ENCODE results near the gene DHH.
A peak's percentile ranks its signal among the peaks of the same experiment; 100 is the strongest.

DHH gene

DNA sequence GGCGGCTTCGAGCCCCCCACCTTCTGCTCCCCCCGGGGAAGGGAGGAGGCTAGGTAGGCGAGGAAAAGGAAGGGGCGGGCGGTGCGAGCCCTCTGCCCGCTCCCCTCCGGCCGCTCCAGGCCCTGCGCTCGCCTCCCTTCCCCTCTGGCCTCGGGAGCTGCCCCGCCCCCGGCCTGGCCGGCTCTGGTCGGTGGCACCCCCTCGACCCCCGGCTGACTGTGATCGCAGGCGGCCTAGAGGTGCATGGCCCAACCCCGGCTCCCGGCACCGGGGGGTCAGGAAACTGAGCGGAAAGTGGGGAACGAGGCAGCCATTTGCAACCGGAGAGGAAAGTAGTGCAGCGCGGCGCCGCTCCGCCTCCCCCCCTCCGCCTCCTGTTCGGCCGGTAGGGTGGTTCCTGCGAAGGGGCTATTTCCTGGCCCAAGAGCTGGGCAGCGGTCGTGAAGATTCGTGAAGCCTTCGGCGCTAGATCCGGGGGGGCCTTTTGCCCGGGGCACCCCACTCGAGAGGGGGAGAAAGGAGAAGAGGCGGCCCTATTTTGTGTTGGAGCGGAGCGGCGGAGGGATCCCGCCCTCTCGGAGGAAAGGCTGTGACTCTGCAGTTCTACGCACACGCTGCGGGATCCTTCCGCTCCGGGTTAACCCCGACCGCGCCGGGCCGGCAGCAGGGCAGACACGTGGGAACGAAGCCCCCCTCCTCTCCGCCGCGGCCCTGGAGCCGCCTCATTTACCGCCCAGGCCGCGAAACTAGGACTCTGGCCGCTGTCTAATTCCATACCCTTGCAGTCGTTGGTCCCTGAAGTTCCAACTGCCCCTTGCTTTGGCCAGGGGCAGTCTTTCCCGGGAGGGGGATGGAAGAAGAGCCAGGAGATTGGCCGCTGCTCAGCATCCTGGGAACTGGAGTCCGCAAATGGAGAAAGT lies 34.1 kb downstream of the DHH start, which contains the start of gene KMT2D:
Gene KMT2D, minus strand, starts transcription at position 558 of the 920 bp plus-strand sequence. CDS start 5,470 bp downstream, outside the sequence.
- H3K4me3 ChIP-seq (ENCODE audit: low read depth, low read length) = peak within 1 kb of the TSS; percentile 72
- TF ChIP-seq, protein P1, sequence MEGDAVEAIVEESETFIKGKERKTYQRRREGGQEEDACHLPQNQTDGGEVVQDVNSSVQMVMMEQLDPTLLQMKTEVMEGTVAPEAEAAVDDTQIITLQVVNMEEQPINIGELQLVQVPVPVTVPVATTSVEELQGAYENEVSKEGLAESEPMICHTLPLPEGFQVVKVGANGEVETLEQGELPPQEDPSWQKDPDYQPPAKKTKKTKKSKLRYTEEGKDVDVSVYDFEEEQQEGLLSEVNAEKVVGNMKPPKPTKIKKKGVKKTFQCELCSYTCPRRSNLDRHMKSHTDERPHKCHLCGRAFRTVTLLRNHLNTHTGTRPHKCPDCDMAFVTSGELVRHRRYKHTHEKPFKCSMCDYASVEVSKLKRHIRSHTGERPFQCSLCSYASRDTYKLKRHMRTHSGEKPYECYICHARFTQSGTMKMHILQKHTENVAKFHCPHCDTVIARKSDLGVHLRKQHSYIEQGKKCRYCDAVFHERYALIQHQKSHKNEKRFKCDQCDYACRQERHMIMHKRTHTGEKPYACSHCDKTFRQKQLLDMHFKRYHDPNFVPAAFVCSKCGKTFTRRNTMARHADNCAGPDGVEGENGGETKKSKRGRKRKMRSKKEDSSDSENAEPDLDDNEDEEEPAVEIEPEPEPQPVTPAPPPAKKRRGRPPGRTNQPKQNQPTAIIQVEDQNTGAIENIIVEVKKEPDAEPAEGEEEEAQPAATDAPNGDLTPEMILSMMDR (IDR thresholded peaks at IDR 0.05; ENCODE audit: insufficient read depth, low read depth, low read length, missing control alignments) = peak; percentile 8
- peak; percentile 98 for DNase-seq (ENCODE audit: low read depth)

DNA sequence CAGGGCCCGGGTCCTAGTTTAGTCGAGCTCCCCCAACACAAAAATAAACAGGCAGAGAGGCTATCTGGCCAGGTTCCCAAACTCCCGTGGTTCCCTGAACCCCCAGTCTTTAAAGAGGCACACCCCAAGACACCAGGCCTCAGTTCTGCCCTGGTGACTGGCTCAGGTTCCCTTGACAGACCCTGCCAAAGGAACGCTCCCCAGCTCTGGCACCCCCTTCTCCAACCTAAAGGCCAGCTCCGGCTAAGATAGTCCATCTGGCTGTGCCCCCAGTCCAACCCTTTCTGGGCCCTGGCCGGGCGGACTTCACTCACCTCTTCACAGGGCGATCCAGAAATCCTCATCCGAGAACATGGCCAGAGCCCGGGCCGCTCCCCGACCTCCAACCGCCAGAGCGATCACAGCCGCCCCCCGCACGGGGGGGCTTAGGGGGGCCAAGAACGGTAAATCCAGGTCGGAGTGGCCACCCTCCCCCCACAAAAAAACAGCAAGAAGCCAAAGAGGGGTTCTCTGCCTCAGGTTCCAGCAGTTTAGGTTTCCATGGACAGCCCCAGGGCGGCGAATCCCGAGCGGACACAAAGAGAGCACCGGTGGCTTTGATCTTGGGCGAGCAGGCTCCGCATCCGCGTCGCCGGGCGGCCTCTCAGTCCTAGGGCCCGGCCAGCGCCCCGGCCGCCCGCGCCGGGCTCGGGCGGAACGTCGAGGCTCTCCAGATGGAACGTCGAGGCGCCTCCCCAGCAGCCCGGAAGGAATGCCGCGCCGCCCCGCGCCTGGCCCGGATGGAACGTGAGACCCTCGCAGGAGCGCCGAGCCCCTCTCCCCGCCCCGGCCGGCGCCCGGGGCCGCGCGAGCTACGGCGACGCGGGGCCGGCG lies 35.1 kb downstream of the DHH start:
- peak overlapping the region; percentile 72 for H3K4me3 ChIP-seq (ENCODE audit: low read depth, low read length)
- TF ChIP-seq, protein P1 (IDR thresholded peaks at IDR 0.05; ENCODE audit: insufficient read depth, low read depth, low read length, missing control alignments) = no peak
- peak; percentile 40 for DNase-seq (ENCODE audit: low read depth)

DNA sequence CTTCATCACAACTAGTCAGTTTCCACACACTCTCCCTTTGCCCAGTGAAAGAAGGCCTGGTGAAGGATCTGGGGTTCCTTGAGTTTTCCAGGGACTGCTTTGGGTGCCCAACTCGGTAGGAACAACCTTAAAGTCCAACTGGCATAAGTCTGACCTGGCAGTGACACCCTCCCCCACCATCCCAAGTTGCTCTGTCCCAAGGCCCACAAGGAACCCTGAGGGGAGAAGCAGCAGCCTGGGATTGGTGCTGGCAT lies 35.6 kb downstream of the DHH start:
- no peak for DNase-seq (ENCODE audit: low read depth)
- TF ChIP-seq, protein P1 (IDR thresholded peaks at IDR 0.05; ENCODE audit: insufficient read depth, low read depth, low read length, missing control alignments) = no peak
- H3K4me3 ChIP-seq (ENCODE audit: low read depth, low read length) = peak overlapping the region; percentile 72

DNA sequence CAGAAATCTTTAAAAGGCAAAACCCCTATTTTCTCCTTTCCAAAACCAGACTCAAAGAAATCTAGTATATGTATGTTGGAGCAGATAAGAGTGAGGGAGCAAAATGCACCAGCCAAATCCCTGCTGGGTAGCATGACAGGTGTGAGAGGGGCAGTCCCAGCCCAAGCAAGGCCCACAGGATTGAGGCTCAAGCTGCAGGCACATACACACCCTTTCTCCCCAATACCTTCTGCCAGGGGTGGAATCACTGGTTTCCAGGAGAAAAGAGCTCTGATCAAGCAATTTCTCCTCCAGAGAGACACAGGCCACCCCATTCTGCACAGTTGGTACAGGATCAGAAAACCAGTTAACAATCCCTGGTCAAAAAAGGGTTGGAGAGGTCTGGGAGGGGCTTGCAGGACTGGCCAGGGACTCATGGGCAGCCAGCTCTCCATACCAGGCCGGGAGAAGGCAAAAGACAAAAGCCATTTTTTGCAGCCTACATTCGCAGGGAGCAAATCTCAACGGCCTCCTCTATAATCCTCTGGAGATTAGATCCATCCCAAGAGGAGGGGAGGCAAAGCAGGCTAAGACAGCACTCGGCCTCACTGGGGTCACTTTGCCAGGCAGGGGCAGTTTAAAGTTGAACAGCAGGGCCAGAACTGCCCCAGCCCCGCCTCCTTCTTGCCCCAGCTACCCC lies 36.1 kb downstream of the DHH start:
- H3K4me3 ChIP-seq (ENCODE audit: low read depth, low read length) = peak overlapping the region; percentile 72
- TF ChIP-seq, protein P1 (IDR thresholded peaks at IDR 0.05; ENCODE audit: insufficient read depth, low read depth, low read length, missing control alignments) = no peak
- no peak for DNase-seq (ENCODE audit: low read depth)

DNA sequence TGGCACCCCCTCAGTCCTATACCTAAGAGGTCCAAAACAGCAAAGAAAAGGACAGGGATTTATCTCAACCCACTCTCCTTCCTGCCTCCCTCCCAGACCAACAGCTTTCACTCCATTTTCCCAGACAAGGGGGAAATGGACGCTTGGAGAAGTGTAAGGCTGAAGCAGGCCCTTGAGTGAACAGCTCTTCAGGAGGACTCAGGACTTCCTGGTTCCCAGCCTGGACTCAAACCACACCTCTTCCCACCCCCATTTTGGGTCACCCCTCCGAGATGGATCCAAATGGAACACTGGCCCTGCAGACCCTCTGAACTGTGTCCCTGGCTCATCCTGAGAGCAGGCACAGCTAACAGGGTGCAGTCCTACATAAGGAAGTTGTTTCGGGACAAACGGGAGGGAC lies 36.7 kb downstream of the DHH start:
- TF ChIP-seq, protein P1 (IDR thresholded peaks at IDR 0.05; ENCODE audit: insufficient read depth, low read depth, low read length, missing control alignments) = no peak
- no peak for DNase-seq (ENCODE audit: low read depth)
- H3K4me3 ChIP-seq (ENCODE audit: low read depth, low read length) = peak overlapping the region; percentile 72

DNA sequence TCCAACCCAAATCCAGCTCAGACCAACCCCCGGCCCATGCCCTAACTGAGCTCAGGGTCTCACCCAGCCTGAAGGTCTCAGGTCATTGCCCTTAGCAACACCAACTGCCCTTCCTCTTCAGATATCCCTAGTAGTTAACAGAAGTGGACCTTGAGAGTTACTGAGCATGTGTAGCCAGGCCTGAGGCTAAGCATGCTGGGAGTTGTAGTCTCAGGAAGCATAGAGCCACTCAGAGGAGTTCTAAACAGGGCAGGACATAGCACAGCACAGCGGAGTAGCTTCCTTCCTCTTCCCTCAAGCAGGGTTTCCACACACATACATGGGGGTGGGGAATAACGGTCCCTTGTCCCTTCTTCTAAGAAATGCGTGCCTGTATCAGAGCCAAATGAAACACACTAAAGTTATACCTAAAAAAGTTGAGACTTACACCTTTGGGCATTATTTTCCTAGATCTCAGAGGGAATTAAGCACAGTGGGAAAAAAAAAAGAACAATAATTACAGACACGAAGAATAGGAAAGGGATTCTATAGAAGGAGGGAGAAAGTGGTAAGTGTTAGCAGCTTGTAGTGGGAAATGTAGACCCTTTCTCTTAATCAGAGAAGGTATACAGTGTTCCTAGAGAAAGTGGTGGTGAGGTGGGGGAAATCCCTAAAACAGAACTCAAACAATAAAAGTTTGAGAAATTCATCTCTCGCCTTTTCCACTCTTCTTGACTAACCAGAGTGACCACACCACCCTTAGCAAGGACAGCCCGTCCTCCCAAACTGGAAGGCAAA lies 38.4 kb downstream of the DHH start:
- peak overlapping the region; percentile 72 for H3K4me3 ChIP-seq (ENCODE audit: low read depth, low read length)
- peak; percentile 86 for DNase-seq (ENCODE audit: low read depth)
- TF ChIP-seq, protein P1 (IDR thresholded peaks at IDR 0.05; ENCODE audit: insufficient read depth, low read depth, low read length, missing control alignments) = no peak
